Measurements from ENCODE around the gene ZNF653.

Gene ZNF653

GRCh38 chr19:11505504-11506100 is at the start of gene ZNF653:
Gene ZNF653, minus strand, starts transcription at chr19:11505839. Its CDS starts 53 bp downstream, at chr19:11505786.
- in situ Hi-C loops (cut with MboI; ENCODE audit: low sequenced_read_pairs) = no loop called here

- in situ Hi-C loops (cut with MboI; ENCODE audit: low sequenced_read_pairs) = no loop called here
Observed at GRCh38 chr19:11555246-11555645, 49.6 kb upstream of the ZNF653 start.

- in situ Hi-C loops (cut with MboI; ENCODE audit: low sequenced_read_pairs) = no loop called here
Observed at GRCh38 chr19:11554160-11554559, 48.5 kb upstream of the ZNF653 start.

- in situ Hi-C loops (cut with MboI; ENCODE audit: low sequenced_read_pairs) = no loop called here
Observed at GRCh38 chr19:11552666-11553372, 47.2 kb upstream of the ZNF653 start.

GRCh38 chr19:11551603-11552235 is 46.1 kb upstream of the ZNF653 start:
- in situ Hi-C loops (cut with MboI; ENCODE audit: low sequenced_read_pairs) = no loop called here

- in situ Hi-C loops (cut with MboI; ENCODE audit: low sequenced_read_pairs) = no loop called here
Observed at GRCh38 chr19:11550265-11550664, 44.6 kb upstream of the ZNF653 start.

- in situ Hi-C loops (cut with MboI; ENCODE audit: low sequenced_read_pairs) = no loop called here
Observed at GRCh38 chr19:11549386-11549953, 43.8 kb upstream of the ZNF653 start.

- in situ Hi-C loops (cut with MboI; ENCODE audit: low sequenced_read_pairs) = no loop called here
Observed at GRCh38 chr19:11547929-11548700, 42.5 kb upstream of the ZNF653 start.

- in situ Hi-C loops (cut with MboI; ENCODE audit: low sequenced_read_pairs) = no loop called here
Observed at GRCh38 chr19:11541238-11541637, 35.6 kb upstream of the ZNF653 start.

- in situ Hi-C loops (cut with MboI; ENCODE audit: low sequenced_read_pairs) = no loop called here
Observed at GRCh38 chr19:11540645-11541044, 35.0 kb upstream of the ZNF653 start.

GRCh38 chr19:11539495-11540365 is 34.1 kb upstream of the ZNF653 start:
- in situ Hi-C loops (cut with MboI; ENCODE audit: low sequenced_read_pairs) = no loop called here

GRCh38 chr19:11538232-11539036 is 32.8 kb upstream of the ZNF653 start, which contains the start of gene CNN1:
Gene CNN1, plus strand, starts transcription at chr19:11538851. Its CDS starts 77 bp downstream, at chr19:11538928.
- in situ Hi-C loops (cut with MboI; ENCODE audit: low sequenced_read_pairs) = no loop called here

- in situ Hi-C loops (cut with MboI; ENCODE audit: low sequenced_read_pairs) = no loop called here
Observed at GRCh38 chr19:11535792-11536595, 30.4 kb upstream of the ZNF653 start.

GRCh38 chr19:11534948-11535347 is 29.3 kb upstream of the ZNF653 start:
- in situ Hi-C loops (cut with MboI; ENCODE audit: low sequenced_read_pairs) = no loop called here

GRCh38 chr19:11534538-11534937 is 28.9 kb upstream of the ZNF653 start:
- in situ Hi-C loops (cut with MboI; ENCODE audit: low sequenced_read_pairs) = no loop called here

GRCh38 chr19:11530432-11530831 is 24.8 kb upstream of the ZNF653 start:
- in situ Hi-C loops (cut with MboI; ENCODE audit: low sequenced_read_pairs) = no loop called here

- in situ Hi-C loops (cut with MboI; ENCODE audit: low sequenced_read_pairs) = no loop called here
Observed at GRCh38 chr19:11528551-11529341, 23.1 kb upstream of the ZNF653 start, which contains the start of gene ECSIT. Gene ECSIT, minus strand, starts transcription at chr19:11529134. Its CDS starts 9,964 bp downstream, at chr19:11519170.

Measured in HL-60/S4 treated with phorbol 12-myristate 13-acetate at 8.2 ng/mL for 4 days and 3 days (cell line).